ENCODE measurements around the gene PIGL.
A peak's percentile ranks its signal among the peaks of the same experiment; 100 is the strongest.

GRCh38 chr17:16215273-16215964, 1.6 kb upstream of the PIGL start, which contains the start of gene NCOR1:
- TF ChIP-seq CTCF (conservative IDR thresholded peaks at IDR 0.05; ENCODE audit: low read depth in 2 of 2) = peak in 1 of 2 experiments; percentile 20; a peak in 2 of 4 replicates
- no peak for TF ChIP-seq EZH2 (IDR thresholded peaks at IDR 0.05; ENCODE audit: low read depth, unreplicated experiment)
- TF ChIP-seq POLR2AphosphoS5 (IDR thresholded peaks at IDR 0.05; ENCODE audit: low read depth) = peak; percentile 67; the same call in 1 of the 2 replicates
- TF ChIP-seq EZH2phosphoT487 (IDR thresholded peaks at IDR 0.05; ENCODE audit: unreplicated experiment) = no peak
- no peak for TF ChIP-seq CREB1 (CRISPR knock-in tag; IDR thresholded peaks at IDR 0.05; ENCODE audit: low read depth)
- TF ChIP-seq ZNF114 (CRISPR knock-in tag; IDR thresholded peaks at IDR 0.05) = no peak
